Vagina (tissue), 2 donors: ENCODE measurements around the gene TTC38.

Experiments used
- CTCF ChIP-seq, 3 experiments: fragments of 450-650 bp in 2 of 3; fragments of 200-600 bp in 1 of 3; sonication (generic) in 1 of 3; IDR thresholded peaks; one replicate each; pipeline ENCODE4 v1.5.1; 2017 to 2019; ENCODE audit warnings: antibody characterized with exemption in 3 of 3, mild to moderate bottlenecking in 2 of 3, moderate library complexity in 2 of 3
- POLR2AphosphoS5 ChIP-seq, 2 donors: sonication (generic); formaldehyde crosslinking; IDR thresholded peaks; one replicate each; pipeline ENCODE4 v1.9.0; 2017; ENCODE audit warnings: antibody characterized with exemption in 2 of 2, mild to moderate bottlenecking in 2 of 2, low read depth in 1 of 2; ENCODE audit not compliant: insufficient read depth in 1 of 2

- TF ChIP-seq CTCF (IDR thresholded peaks at IDR 0.05) (no peak), POLR2AphosphoS5 (IDR thresholded peaks at IDR 0.05; ENCODE audit: insufficient read depth in 1 of 2, low read depth in 1 of 2) (no peak)
These were observed 4.6 kb upstream of the TTC38 start, which contains the start of gene PKDREJ for GRCh38 chr22:46263216-46263590.
